ENCODE data around the gene USP15.

Gene USP15

GRCh38 chr12:62282057-62282774 lies 22.0 kb downstream of the USP15 start:
- no peak for DNase-seq (ENCODE audit: low spot score)

DNA sequence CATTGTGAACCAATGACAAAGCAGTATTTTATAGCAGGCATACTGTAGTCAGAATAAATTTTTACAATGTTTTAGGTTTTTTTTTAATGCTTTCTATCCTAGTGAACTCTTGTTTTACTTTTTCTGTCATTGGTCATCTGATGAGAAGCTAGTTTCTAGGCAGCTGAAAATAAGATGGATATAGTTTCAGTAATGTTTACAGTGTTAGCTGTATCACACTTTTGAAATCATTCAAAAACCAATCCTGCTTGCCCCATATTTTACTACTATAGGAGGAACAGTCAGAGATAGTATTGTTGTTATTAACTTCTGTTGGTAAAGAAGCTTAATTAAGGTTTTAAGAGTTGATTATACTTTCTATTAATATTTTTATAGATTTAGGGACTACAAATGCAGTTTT lies 24.5 kb downstream of the USP15 start:
- no peak for DNase-seq (ENCODE audit: low spot score)

GRCh38 chr12:62285284-62285683 lies 25.1 kb downstream of the USP15 start:
- no peak for DNase-seq (ENCODE audit: low spot score)

- no peak for DNase-seq (ENCODE audit: low spot score)
These were observed 28.1 kb downstream of the USP15 start for GRCh38 chr12:62288328-62288727.

- no peak for DNase-seq (ENCODE audit: low spot score)
These were observed 30.6 kb downstream of the USP15 start for GRCh38 chr12:62290846-62291245.

DNA sequence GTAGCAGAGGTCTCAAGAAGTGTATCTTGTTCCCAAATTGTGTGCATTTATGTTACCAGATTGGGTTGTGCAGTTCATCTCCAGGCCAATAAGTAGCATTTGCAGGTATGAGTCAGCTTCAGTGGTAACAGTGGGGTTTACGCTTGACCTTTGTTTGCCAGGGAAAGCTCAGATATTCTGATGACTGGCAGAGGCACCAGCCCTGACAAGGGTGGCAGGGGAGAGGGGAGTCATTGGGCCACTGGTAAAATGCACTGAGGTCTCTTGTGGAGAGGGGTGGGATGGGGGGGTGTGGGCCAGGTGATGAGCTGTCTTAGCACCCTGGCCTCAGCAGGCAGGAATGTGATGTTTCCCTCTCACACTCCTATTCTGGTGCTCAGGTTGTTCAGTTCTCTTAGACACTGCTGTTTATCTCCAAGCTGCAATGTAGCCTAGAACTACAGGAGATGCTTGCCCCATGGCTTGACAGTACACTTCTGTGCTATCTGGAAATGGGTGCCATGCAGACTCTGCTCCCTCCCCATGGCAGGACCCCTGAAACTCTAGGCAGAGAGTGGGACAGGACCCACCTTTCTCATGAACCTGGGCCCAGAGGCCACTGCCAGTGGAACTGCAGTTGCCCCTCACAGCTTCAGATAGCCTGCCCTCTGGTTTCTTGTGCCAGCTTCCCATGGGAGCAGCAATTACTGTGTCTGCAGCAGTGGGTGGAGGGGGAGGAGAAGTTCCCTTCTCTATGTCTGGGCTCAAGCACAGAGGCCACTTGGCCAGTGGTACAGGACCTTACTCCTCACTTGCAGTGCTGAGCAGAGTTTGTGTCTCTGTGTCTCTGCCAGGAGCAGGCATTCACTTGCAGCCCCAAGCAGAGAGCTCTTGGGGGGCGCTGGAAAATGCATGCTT lies 31.9 kb downstream of the USP15 start:
- DNase-seq (ENCODE audit: low spot score), result no peak

DNA sequence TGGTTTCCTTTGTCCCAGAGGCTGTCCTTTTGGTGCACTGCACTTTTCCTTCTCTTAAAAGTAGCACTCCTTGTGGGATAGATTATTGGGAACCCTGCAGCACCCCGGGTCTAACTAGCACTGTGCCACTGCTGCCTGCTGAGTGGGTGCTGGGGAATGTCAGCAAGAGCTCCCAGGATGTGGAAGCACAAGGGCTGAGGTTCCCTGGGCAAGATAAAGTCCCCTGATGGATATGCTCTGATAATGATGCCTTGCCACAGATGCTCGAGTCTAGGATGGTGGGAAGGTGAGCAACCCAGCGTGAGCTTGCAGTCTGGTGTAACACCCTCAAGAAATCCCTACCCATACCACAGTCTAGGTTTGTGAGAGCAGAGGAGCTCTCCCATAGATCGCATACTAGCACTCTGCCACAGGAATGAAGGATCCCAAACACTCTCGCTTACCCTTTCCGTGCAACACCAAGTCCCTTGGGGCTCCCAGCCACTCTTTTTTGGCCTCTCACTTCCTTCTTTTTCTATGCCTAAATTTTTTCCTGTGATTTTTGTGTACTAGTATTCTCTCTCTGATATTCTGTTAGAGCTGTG lies 32.6 kb downstream of the USP15 start:
- DNase-seq (ENCODE audit: low spot score), result no peak

DNA sequence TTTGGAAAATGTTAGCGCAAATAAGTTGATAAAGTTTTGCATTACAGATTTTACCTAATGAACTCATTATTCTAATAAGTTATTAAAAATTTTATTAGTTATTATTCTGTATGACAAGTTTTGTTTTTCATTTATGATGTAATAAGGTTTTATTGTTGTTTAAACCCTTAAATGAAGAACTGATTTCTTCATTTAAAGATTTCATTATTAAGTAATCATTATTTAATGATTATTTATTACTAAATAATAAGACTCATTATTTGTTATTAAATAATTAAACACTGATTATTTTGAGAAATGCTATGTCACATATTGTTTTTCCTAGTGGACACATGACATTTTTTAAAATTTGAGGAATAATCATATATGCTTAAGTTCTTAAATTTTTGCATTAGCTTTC lies 34.2 kb downstream of the USP15 start:
- DNase-seq (ENCODE audit: low spot score), result no peak

- DNase-seq (ENCODE audit: low spot score), result no peak
These were observed 35.8 kb downstream of the USP15 start for GRCh38 chr12:62296001-62296400.

DNA sequence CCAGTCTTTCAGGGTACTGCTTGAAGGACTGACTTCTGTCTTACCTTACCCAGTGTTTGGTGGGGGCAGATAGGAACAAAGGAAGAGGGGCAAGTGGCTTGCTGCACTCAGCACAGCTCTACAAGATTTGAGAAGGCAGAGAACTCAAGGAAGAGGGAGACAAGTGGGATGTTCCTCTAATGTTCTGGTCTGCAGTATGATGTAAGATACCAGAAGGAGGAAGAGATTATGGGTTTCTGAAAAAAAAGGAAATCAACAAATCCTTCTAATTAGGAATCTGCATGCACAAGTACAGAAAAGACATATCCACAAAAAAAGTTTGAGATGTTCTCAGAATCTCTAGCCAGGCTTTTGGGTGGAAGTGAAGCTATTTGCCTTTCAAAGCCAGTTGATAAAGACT lies 37.1 kb downstream of the USP15 start:
- DNase-seq (ENCODE audit: low spot score), result no peak

GRCh38 chr12:62299617-62300016 lies 39.4 kb downstream of the USP15 start:
- no peak for DNase-seq (ENCODE audit: low spot score)

DNA sequence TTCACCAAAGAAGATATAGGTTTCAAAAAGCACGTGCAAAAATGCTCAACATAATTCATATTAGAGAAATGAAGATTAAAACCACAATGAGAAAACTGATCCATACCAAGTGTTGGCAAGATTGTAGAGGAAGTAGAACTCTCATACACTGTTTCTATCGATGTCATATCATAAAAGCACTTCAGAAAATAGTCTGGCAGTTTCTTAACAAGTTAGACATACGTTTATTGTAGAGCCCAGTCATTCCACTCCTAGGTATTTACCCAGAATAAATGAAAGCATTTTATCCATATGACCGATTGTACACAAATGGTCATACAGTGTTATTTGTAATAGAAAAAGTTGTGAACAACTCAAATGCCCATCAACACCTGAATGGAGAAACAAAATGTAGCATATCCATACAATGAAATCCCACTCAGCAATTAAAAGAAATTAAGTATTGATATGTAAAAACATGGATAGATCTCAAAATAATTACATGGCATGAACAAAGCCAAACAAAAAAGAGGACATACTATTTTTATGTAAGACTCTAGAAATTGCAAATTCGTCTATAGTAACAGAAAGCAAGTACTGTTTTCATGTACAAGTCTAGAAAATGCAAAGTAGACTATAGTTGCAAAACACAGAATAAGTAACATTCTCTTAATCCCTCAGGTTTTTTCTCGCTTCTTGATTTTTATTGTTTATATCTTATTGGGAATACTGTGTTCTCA lies 41.0 kb downstream of the USP15 start:
- no peak for DNase-seq (ENCODE audit: low spot score)

DNA sequence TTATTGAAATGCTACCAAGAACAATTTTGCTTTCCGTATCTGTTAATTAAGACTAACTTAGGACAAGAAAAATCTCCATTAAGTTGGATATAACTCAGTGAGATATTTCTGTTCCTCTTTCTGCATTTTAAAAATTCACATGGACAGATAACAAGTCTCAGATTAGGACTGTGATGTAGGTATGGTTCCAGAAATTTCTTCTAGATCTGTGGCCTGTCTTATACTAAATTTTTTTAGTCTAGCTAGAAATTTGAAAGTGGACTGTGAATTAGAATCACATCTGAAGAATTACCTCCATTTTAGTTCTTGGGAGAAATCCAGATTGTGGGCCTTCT lies 41.6 kb downstream of the USP15 start:
- DNase-seq (ENCODE audit: low spot score), result no peak

GRCh38 chr12:62304560-62304959 lies 44.4 kb downstream of the USP15 start:
- no peak for DNase-seq (ENCODE audit: low spot score)

DNA sequence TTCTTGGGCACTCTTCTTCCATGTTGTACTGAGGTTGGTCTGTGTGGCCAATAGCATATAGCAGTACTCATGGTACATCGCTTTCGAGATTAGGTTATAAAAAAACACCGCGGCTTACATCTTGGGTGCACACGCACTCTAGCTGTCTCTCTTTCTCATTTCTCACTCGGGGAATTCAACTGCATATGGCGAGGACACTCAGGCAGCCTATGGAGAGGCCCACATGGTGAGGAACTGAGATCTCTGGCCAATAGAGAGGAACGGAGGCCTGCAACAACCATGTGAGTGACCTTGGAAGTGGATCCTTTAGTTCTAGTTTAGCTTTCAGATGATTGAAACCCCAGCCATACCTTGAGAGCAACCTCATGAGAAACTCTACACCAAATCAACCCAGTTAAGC lies 45.6 kb downstream of the USP15 start:
- DNase-seq (ENCODE audit: low spot score), result no peak

- no peak for DNase-seq (ENCODE audit: low spot score)
These were observed 46.6 kb downstream of the USP15 start for GRCh38 chr12:62306569-62307530.

GRCh38 chr12:62308201-62308600 lies 48.0 kb downstream of the USP15 start:
- no peak for DNase-seq (ENCODE audit: low spot score)

- no peak for DNase-seq (ENCODE audit: low spot score)
These were observed 53.6 kb downstream of the USP15 start for GRCh38 chr12:62313727-62314380.

DNA sequence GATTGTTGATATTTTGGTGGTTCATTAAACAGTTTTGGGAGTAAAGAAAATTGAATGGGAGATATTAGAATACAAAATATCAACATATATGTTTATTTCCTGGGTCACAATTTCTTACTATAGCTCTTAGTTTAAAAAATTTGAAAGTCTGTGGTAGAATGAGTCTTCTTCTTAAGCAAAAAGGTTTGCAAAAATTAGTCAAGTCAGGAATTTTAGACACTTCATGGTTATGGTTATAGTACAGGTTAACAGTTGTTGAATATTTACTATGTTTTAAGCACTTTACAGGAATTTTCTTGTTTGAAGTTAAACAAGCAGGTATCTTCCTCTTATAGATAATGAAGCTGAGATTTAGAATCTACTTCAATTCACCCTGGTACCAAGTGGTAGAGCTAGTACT lies 56.8 kb downstream of the USP15 start:
- no peak for DNase-seq (ENCODE audit: low spot score)

GRCh38 chr12:62319058-62319457 lies 58.9 kb downstream of the USP15 start:
- no peak for DNase-seq (ENCODE audit: low spot score)

DNA sequence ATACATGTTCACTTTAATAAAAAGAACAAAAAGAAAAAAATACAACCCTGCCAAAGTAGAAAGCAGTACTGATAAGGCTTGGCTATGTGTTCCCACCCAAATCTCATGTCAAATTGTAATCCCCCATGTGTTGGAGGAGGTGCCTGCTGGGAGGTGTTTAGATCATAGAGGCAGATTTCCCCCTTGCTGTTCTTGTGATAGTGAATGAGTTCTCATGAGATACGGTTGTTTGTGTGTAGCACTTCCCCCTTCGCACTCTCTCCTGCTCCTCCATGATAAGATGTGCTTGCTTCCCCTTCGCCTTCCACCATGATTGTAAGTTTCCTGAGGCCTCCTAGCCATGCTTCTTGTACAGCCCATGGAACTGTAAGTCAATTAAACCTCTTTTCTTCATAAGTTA lies 59.9 kb downstream of the USP15 start:
- no peak for DNase-seq (ENCODE audit: low spot score)
